Activated naive CD8-positive, alpha-beta T cell treated with anti-CD3 and anti-CD28 coated beads, Interleukin-2, amount 10 ng/mL, durations not matched to agents 7 days and 5 days (primary cell): ENCODE results near the gene HAGHL. TPM values are rescaled to one million over a fixed set of nuclear protein-coding genes. Genes with fewer than 3 reads are reported as not detected.
A peak's percentile ranks its signal among the peaks of the same experiment; 100 is the strongest.

Source experiments
- ATAC-seq: fragments of 150-1000 bp; cut with Tn5 transposase; one replicate; pipeline ENCODE4 v1.10.0; 2021; ENCODE audit warnings: low read depth, moderate library complexity
- POLR2A ChIA-PET: fragments of 350-600 bp; sonication (Branson Sonifier 250); formaldehyde crosslinking; loops from one replicate; lab custom pipeline; 2021; ENCODE audit warnings: antibody characterized with exemption; lab: Charles Lee
- DNase-seq: peaks from one replicate; pipeline ENCODE4 v3.0.0; 2021
- H3K27ac Mint-ChIP-seq: one replicate; pipeline ENCODE4 v1.8.0; 2022; ENCODE audit warnings: mild to moderate bottlenecking, mixed read lengths
- H3K27me3 Mint-ChIP-seq: one replicate; pipeline ENCODE4 v1.8.0; 2022; ENCODE audit warnings: mild to moderate bottlenecking, moderate library complexity, mixed read lengths
- H3K36me3 Mint-ChIP-seq: one replicate; pipeline ENCODE4 v1.8.0; 2021; ENCODE audit warnings: mild to moderate bottlenecking, mixed read lengths
- H3K4me1 Mint-ChIP-seq: one replicate; pipeline ENCODE4 v1.8.0; 2021; ENCODE audit warnings: mixed read lengths
- H3K4me3 Mint-ChIP-seq: one replicate; pipeline ENCODE4 v1.8.0; 2022; ENCODE audit warnings: mild to moderate bottlenecking, moderate library complexity, mixed read lengths
- H3K9me3 Mint-ChIP-seq: one replicate; pipeline ENCODE4 v1.8.0; 2021; ENCODE audit warnings: mixed read lengths
- total RNA-seq, 2 experiments: library from RNA; stranded (reverse); gene quantifications; one replicate each; pipeline ENCODE4 v1.2.3, GENCODE V29; 2021

The HAGHL gene, protein sequence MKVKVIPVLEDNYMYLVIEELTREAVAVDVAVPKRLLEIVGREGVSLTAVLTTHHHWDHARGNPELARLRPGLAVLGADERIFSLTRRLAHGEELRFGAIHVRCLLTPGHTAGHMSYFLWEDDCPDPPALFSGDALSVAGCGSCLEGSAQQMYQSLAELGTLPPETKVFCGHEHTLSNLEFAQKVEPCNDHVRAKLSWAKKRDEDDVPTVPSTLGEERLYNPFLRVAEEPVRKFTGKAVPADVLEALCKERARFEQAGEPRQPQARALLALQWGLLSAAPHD
- 10 to 100 TPM; 25.8 to 34.2 TPM for total RNA-seq

DNA sequence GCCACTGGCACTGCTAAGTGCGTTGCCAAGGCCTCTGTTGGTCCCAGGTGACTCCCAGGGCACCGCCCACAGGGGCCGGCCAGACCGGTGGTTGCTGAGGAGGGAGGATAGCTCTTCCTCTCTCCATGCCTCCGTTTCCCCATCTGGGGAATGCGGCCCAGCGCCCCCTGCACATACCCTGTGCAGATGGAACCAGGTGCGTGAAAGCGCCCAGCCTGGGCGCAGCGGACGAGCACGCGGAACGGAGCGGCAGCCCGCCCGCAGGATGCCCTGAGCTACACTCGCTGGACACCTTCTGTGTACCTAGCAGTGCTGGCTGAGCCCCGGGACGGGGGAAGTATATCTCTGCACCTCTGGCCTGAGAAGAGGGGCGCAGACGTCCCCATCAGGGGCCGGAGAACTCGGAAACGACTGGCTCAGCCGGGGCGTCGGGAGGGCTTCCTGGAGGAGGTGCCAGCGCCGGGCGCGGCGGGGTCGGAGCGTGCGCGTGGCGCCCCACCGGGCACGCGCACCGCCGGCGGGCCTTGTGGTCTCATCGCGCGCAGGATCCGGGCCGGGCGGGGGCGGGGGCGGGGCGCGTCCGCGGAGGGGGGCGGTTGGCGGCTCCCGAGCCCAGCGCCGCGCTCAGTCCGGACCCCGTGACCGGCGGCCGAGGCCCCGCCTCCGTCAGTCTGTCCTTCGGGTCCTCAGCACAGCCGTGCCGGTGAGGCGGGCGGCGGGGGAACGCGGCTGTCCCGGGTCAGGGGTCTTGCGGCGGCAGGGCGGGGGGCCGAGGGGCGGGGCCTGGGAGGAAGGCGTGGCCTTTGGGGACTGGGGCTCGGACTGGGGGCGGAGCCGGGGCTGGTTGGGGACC lies at the start of gene HAGHL, which contains the start of gene CCDC78:
Gene HAGHL, plus strand, starts transcription at position 669 of the 853 bp plus-strand sequence. CDS start 404 bp downstream, outside the sequence.
Gene CCDC78, minus strand, starts transcription at position 6 of the 853 bp plus-strand sequence. CDS start 76 bp downstream, outside the sequence.
- POLR2A ChIA-PET, result interaction anchor here (1.2 to 2.3 kb wide), 2 partner anchors 13 to 31 kb away, joined by 4 to 13 read pairs; partner anchors contain the start of gene CIAO3
- peak within 1 kb of the TSS; percentile 65 for H3K4me3 Mint-ChIP-seq
- H3K4me1 Mint-ChIP-seq, result no peaks in the 10 kb centered on the region
- H3K36me3 Mint-ChIP-seq, result no peaks in the 10 kb centered on the region
- no peaks in the 10 kb centered on the region for H3K9me3 Mint-ChIP-seq
- DNase-seq (peak; percentile 78), ATAC-seq (peak; percentile 38)
- H3K27ac Mint-ChIP-seq, result no peak within 1 kb of the TSS
- no peaks in the 10 kb centered on the region for H3K27me3 Mint-ChIP-seq

DNA sequence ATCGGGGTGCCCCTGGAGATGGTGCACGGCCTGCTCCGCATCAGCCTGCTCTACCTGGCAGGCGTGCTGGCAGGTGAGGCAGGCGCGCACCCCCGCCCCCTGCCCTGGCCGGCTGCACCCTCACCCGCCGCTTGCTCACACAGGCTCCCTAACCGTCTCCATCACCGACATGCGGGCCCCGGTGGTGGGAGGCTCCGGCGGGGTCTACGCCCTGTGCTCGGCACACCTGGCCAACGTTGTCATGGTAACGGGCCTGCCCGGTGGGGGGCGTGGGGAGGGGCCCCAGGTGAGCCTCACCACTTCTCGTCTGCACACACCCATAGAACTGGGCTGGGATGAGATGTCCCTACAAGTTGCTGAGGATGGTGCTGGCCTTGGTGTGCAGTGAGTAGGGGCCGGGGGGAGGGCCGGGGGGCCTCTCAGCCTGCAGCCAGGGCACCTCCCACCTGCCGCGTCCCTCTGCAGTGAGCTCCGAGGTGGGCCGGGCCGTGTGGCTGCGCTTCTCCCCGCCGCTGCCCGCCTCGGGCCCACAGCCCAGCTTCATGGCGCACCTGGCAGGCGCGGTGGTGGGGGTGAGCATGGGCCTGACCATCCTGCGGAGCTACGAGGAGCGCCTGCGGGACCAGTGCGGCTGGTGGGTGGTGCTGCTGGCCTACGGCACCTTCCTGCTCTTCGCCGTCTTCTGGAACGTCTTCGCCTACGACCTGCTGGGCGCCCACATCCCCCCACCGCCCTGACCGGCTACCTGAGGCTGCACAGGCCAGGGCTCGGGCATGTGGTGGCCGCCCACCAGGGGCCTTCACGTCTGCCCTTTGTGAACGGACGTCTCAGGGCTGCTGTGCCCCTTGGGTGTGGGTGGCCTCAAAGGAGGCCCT lies 49.4 kb upstream of the HAGHL start:
- ATAC-seq (no peak), DNase-seq (no peak)
- no peak overlapping the region for H3K27ac Mint-ChIP-seq
- POLR2A ChIA-PET, result interaction anchor here (3.3 kb wide), 1 partner anchor 9 kb away, joined by 18 read pairs; the partner anchor contains the start of gene RHOT2
- no peak overlapping the region for H3K4me3 Mint-ChIP-seq
- peaks cover 15% of the 10 kb centered on the region for H3K4me1 Mint-ChIP-seq
- peaks cover 7% of the 10 kb centered on the region for H3K27me3 Mint-ChIP-seq
- H3K9me3 Mint-ChIP-seq, result no peaks in the 10 kb centered on the region
- peaks cover 4% of the 10 kb centered on the region for H3K36me3 Mint-ChIP-seq

DNA sequence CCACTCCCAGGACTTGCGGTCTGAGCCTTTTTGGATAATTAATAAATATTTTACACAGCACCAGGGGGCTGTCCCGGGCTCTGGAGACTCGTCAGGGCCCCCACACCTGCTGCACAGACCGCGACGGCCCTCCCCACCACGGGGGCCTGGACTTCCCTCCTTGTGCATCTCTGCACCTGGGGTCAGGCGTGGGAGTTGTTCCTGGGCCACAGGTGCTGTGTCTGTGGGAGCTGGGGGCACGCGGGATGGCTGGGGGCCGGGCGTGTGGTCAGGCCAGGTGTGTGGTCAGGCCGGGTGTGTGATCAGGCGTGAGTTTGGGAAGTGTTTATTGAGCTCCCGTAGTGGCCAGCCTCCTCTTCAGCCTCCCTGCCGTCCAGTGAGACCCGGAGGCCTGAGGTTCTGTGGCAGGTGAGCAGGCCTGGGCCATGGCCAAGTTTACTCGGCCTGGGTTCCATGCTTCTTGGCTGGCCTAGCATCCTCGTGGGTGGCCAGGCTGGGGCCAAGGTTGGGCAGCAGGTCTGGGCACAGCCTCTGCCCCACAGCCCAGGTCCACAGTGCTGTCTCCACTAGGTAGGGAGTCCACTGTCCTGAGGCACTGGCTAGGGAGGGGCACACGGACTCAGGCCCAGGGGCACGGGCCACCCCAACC lies 48.6 kb upstream of the HAGHL start:
- POLR2A ChIA-PET, result interaction anchor here (1.1 to 4.4 kb wide), 3 partner anchors 10 to 25 kb away, joined by 3 to 37 read pairs (median 18); partner anchors contain the start of genes RHOT2 and WDR24
- ATAC-seq (no peak), DNase-seq (no peak)
- H3K4me1 Mint-ChIP-seq, result peaks cover 17% of the 10 kb centered on the region
- H3K27me3 Mint-ChIP-seq, result peaks cover 7% of the 10 kb centered on the region
- peaks cover 5% of the 10 kb centered on the region for H3K36me3 Mint-ChIP-seq
- no peak overlapping the region for H3K27ac Mint-ChIP-seq
- no peaks in the 10 kb centered on the region for H3K9me3 Mint-ChIP-seq
- no peak overlapping the region for H3K4me3 Mint-ChIP-seq

DNA sequence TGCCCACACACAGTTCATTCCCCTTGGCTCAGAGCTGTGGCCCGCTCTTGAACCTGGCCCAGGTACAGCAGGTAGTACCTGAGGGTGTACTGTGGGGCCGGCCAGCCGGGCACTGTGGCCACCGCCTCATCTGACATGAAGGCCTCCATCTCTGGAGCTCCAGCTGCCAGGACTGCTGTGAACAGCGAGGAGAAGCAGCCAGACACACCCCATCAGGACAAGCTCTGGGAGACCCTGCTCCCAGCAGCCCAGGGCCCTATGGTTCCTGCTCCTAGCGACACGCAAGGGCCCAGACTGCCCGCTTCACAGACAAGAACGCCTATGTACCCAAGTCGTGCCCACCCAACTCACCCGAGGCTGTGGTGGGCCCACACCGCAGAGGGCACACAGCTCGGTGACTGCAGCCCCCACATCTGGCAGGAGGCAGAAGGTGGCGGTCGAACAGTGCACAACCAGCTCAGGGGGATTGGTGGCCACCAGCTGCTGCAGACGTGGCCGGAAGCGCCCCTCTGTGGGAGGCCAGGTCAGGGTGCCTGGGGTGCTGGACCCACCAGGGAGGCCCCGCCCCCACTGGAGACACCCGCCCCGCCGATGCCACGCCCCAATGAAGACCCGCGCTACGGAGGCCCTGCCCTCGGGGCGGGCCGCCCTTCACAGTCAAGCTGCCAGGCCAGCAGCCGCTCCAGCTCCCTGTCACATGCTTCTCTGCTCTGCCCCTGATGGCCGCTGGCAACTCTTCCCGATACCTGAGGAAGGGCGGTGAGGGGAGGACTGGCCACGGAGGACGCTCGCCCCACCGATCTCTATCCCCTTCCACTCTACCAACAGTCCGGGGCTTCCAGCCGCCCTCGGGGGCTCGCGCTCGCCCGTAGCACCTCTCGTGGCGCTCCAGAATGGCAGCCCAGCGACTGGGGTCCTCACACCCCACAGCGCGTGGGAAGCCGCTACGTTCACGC lies 47.8 kb upstream of the HAGHL start:
- POLR2A ChIA-PET, result interaction anchor here (1.1 to 4.4 kb wide), 4 partner anchors 11 to 30 kb away, joined by 3 to 37 read pairs (median 11); partner anchors contain the start of genes RHOT2, WDR24 and WDR90
- no peaks in the 10 kb centered on the region for H3K9me3 Mint-ChIP-seq
- peaks cover 18% of the 10 kb centered on the region for H3K4me1 Mint-ChIP-seq
- peak overlapping the region; percentile 73 for H3K27ac Mint-ChIP-seq
- peaks cover 5% of the 10 kb centered on the region for H3K36me3 Mint-ChIP-seq
- peak; percentile 17 for ATAC-seq
- DNase-seq, result peak; percentile 72
- H3K4me3 Mint-ChIP-seq, result peak overlapping the region; percentile 80
- H3K27me3 Mint-ChIP-seq, result peaks cover 7% of the 10 kb centered on the region

- peaks cover 7% of the 10 kb centered on the region for H3K27me3 Mint-ChIP-seq
- ATAC-seq, result peak; percentile 53
- peaks cover 18% of the 10 kb centered on the region for H3K4me1 Mint-ChIP-seq
- POLR2A ChIA-PET, result interaction anchor here (0.6 to 4.4 kb wide), 8 partner anchors 9 to 1623 kb away, joined by 3 to 37 read pairs (median 8); partner anchors contain the start of genes ANTKMT, METTL26, RHOT2 and WDR24
- peaks cover 5% of the 10 kb centered on the region for H3K36me3 Mint-ChIP-seq
- DNase-seq, result peak; percentile 94
- H3K27ac Mint-ChIP-seq, result peak within 1 kb of the TSS; percentile 85
- H3K4me3 Mint-ChIP-seq, result peak within 1 kb of the TSS; percentile 86
- no peaks in the 10 kb centered on the region for H3K9me3 Mint-ChIP-seq
Measured at GRCh38 chr16:679814-680624, 46.9 kb upstream of the HAGHL start, which contains the start of gene STUB1. Gene STUB1 (plus strand): TSS chr16:680410. CDS start chr16:680526, 116 bp downstream.

GRCh38 chr16:680625-680945 lies 46.3 kb upstream of the HAGHL start:
- peaks cover 17% of the 10 kb centered on the region for H3K4me1 Mint-ChIP-seq
- H3K27me3 Mint-ChIP-seq, result peaks cover 3% of the 10 kb centered on the region
- POLR2A ChIA-PET, result interaction anchor here (0.6 to 4.4 kb wide), 8 partner anchors 9 to 1622 kb away, joined by 3 to 37 read pairs (median 8); partner anchors contain the start of genes ANTKMT, METTL26, RHOT2 and WDR24
- H3K27ac Mint-ChIP-seq, result peak overlapping the region; percentile 45
- peaks cover 5% of the 10 kb centered on the region for H3K36me3 Mint-ChIP-seq
- no peak for ATAC-seq
- peak overlapping the region; percentile 86 for H3K4me3 Mint-ChIP-seq
- no peak for DNase-seq
- no peaks in the 10 kb centered on the region for H3K9me3 Mint-ChIP-seq

DNA sequence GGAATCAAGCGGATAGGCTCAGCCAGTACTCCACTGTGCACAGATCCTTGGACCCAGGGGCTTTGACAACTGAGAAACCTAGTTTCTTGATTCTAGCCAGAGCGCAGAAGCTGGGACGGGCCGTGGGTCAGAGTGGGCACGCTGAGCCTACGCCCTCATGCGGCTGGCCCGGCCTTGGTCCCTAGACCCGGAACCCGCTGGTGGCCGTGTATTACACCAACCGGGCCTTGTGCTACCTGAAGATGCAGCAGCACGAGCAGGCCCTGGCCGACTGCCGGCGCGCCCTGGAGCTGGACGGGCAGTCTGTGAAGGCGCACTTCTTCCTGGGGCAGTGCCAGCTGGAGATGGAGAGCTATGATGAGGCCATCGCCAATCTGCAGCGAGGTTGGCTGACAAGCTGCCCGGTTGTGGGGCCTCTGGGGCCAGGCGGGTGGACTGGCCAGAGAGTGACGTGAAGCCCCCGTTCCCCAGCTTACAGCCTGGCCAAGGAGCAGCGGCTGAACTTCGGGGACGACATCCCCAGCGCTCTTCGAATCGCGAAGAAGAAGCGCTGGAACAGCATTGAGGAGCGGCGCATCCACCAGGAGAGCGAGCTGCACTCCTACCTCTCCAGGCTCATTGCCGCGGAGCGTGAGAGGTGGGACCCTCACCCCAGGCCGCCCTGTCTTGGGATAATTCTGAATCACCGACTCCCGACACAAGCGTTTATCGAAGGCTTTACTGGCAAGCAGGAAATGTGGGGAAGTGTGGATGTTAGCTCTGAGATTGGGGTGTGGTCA lies 45.8 kb upstream of the HAGHL start:
- POLR2A ChIA-PET, result interaction anchor here (0.8 to 4.4 kb wide), 6 partner anchors 9 to 45 kb away, joined by 3 to 37 read pairs (median 10); partner anchors contain the start of genes ANTKMT, METTL26, RHOT2 and WDR24
- H3K36me3 Mint-ChIP-seq, result peaks cover 5% of the 10 kb centered on the region
- peaks cover 3% of the 10 kb centered on the region for H3K27me3 Mint-ChIP-seq

GRCh38 chr16:681746-682427 lies 45.0 kb upstream of the HAGHL start:
- H3K27ac Mint-ChIP-seq, result peak overlapping the region; percentile 12
- ATAC-seq (no peak), DNase-seq (no peak)
- peaks cover 2% of the 10 kb centered on the region for H3K27me3 Mint-ChIP-seq
- POLR2A ChIA-PET, result interaction anchor here (2.2 to 4.4 kb wide), 3 partner anchors 8 to 46 kb away, joined by 10 to 37 read pairs (median 10); partner anchors contain the start of genes METTL26 and WDR24
- peaks cover 5% of the 10 kb centered on the region for H3K36me3 Mint-ChIP-seq
- no peaks in the 10 kb centered on the region for H3K9me3 Mint-ChIP-seq
- peak overlapping the region; percentile 74 for H3K4me3 Mint-ChIP-seq
- peaks cover 17% of the 10 kb centered on the region for H3K4me1 Mint-ChIP-seq

More for the DNA sequence above, 45.8 kb upstream of the HAGHL start:
- no peak for ATAC-seq
- peak overlapping the region; percentile 45 for H3K27ac Mint-ChIP-seq
- no peak for DNase-seq
- H3K4me3 Mint-ChIP-seq, result peak overlapping the region; percentile 74
- H3K4me1 Mint-ChIP-seq, result peaks cover 17% of the 10 kb centered on the region
- H3K9me3 Mint-ChIP-seq, result no peaks in the 10 kb centered on the region
